Activated CD4-positive, CD25-positive, alpha-beta regulatory T cell (primary cell): ENCODE results near the gene HDAC4.

Experiments
- DNase-seq, 4 experiments: peaks; one replicate each; lab custom pipeline; 2025; lab: John Stamatoyannopoulos, UW

Gene HDAC4

GRCh38 chr2:239065537-239065936 lies 335.3 kb downstream of the HDAC4 start:
- DNase-seq = no peak

DNA sequence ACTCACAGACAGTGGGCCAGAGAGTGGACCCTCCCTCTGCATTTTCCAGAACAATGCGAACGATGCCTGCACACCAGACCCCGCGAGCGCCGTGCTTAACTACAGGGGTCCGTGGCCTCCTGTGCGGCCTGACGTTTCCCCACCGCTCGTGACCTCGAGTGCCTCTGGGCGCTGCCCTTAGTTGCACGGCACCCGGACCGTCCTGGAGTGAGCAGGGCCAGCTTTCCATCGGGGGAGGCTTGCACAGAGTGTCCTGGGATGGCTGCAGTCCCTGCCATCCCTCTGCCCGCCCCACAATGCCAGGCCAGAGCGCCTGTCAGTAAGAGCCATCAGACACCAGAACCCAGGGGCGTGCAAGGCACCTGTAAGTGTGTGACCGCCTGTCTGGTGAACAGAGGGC lies 335.9 kb downstream of the HDAC4 start:
- no peak for DNase-seq

GRCh38 chr2:239064253-239064652 lies 336.6 kb downstream of the HDAC4 start:
- no peak for DNase-seq

DNA sequence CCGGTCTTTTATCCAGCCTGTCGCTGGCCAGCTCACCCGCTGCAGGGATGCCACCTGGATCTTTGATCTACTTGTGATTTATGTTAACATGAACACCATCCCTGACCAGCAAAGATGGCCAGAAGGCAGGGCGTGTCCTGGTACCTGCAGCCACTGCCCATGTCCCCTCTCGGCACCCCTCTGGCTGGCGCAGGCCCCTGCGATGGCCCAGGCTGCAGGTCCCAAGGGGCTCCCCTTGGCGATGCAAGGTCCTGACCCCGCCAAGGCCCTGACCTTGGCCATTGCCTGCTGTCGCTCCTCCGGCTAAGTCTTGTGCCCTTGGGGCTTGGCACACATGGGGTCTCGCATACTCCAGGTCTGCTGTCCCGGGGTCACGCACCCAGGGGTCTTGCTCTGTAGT lies 338.1 kb downstream of the HDAC4 start:
- no peak for DNase-seq

DNA sequence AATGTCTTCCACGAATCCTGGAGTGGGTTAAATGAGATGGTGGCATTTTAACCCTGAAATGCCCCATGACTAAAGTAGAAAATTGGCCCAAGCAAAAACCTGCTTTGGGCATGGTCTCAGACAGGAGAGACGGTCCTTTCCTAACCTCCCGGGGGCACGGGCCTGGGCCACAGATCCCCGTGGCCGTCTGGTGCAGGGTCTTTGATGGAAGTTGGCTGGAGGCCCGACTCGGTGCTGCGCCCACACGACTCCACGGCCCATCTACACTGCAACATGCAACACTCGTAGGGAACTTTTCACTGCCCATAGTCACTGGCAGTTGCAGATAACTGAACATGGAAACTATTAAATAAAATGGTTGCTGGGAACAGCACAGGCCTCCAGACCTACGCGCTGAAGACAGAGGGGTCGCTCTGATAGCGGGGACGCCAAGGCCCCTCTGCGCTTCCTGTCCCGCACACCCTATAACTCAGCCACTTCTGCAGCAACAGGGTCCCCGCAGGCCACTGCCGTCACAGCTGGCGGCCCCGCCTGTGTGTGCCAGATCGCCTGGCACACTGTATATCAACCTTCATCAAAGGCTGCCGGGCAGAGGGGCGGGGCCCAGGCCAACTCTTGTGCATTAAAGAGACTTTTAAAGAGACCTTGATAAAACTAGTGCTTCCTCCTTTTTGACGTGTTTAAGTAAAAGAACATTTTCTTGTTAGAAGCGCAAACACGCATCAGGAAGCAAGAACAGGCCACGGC lies 338.8 kb downstream of the HDAC4 start:
- no peak for DNase-seq

DNA sequence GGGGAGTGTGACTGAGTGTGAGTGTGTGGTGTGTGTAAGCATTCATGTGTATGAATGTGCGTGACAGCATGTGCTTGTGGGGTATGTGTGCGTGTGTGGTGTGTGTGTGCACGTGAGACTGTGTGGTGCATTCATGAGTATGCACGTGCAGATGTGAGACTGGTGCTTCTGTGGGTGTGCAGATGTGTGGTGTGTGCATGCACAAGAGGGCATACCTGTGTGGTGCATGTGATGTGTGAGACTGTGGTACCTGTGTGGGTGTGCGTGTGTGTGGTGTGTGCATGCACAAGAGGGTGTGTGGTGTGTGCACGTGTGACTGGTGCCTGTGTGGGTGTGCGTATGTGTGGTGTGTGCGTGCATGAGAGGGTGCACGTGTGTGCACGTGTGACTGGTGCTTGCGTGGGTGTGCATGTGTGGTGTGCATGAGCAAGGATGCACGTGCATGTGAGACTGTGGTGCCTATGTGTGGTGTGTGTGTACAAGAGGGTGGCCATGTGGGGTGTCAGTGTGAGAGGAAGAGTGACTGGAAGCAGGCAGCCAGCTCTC lies 339.6 kb downstream of the HDAC4 start:
- no peak for DNase-seq

DNA sequence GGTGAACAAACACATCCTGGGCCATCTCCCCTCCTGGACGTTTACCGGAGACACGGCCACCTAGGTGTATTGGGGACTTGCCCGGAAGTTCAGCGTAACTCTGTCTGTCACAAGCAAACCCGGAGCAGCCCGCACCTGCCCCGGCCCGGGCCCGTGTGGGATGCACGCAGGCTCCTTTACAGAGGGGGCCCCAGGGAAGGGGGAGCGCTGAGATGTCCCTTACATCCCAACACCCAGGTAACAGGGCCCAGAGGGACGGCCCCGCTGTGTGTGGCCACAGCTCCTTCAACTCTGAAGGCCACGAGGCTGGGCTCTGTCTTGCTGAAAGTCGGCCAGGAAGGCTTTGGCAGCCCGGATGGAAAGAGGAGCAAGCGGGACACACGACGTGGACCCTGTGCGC lies 340.1 kb downstream of the HDAC4 start:
- no peak for DNase-seq

DNA sequence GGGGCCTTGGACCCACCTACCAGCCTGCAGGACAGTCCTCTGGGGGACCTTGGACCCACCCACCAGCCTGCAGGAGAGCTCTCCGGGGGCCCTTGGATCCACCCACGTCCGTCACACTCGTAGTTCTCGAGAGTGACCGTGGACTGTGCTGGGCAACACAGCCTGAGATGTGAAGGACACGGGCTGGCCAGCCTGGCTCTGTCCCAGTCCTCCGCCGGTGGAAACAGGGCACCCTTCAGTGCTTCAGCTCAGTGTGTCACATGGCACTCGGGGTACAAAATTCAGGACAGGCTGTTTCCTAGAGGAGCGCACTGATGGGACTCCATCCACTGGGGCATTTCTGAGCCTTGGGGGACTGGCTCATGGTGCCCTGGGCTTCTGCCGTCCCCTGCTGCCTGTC lies 341.0 kb downstream of the HDAC4 start:
- DNase-seq = no peak

- DNase-seq = no peak
Measured at GRCh38 chr2:239058766-239059165, 342.1 kb downstream of the HDAC4 start.

- no peak for DNase-seq
Measured at GRCh38 chr2:239057533-239057932, 343.3 kb downstream of the HDAC4 start.

DNA sequence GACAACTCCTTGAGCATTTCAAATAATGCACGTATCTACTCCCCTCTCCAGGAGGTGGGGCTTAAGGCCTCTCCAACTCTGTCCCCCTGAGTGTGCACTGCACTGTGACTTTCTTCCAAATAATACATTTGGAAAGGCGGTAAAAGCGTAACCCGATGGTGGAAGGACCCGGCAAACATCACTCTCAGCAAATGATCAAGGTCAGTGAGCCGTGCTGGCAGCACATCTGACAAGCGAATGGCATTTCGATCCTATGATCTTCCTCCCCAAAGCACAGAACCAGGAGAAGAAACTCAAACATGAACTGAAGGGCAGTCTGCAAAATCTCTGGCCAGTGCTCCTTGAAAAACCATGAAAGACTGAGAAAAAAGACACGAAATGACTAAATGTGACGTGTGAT lies 344.2 kb downstream of the HDAC4 start:
- DNase-seq = no peak

DNA sequence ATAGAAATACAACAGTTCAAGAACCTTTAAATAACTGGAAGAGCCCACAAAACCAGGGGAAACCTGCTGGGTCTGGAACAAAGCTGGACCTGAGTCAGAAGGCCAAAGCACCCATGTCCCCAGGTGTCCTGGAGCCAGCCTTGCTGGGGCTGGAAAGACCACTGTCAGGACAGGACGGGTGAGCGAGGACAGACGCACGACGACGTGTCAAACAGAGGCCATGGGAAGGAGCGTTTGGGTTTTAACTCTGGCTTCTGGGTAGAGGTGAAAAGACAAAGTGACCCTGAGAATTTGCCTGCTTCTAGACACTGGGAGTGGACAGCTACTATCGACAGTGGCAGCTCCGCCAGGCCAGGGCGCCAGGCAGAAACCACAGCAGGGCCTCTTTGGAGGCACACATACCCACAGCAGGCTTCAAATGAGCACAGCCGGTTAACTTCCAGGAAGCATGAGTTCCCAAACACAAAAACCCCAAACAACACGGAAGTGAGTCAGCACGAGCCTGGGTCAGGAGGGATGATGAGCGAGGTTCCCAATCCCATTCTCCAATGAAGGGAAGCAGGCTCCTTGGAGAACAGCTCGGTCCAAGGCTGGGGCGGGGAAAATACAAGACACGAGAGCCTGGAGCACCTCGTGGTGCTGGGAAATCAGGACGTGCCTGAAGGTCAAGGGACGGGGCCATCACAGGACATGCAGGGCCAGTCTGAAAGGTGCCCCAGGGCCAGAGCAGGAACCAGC lies 344.9 kb downstream of the HDAC4 start:
- no peak for DNase-seq

DNA sequence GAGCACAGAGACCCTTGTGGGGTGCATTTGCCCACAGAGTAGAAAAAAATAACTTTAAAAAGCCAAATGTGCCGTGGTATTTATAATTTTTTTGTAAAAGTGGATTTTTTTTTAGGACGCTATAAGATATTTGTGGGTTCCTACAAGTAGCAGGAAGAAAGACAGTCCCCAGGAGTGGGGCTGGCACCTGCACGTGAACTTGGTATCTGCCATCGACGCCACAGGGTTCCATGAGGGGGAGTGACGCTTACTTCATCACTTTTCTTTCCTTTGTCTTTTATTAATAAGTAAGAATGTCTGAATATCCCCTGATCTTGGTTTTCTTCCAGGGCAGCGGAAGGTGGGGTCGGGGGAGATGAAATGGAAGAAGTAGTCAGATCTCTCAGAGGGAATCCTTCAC lies 345.9 kb downstream of the HDAC4 start:
- no peak for DNase-seq

GRCh38 chr2:239053801-239054503 lies 346.9 kb downstream of the HDAC4 start:
- DNase-seq = no peak

DNA sequence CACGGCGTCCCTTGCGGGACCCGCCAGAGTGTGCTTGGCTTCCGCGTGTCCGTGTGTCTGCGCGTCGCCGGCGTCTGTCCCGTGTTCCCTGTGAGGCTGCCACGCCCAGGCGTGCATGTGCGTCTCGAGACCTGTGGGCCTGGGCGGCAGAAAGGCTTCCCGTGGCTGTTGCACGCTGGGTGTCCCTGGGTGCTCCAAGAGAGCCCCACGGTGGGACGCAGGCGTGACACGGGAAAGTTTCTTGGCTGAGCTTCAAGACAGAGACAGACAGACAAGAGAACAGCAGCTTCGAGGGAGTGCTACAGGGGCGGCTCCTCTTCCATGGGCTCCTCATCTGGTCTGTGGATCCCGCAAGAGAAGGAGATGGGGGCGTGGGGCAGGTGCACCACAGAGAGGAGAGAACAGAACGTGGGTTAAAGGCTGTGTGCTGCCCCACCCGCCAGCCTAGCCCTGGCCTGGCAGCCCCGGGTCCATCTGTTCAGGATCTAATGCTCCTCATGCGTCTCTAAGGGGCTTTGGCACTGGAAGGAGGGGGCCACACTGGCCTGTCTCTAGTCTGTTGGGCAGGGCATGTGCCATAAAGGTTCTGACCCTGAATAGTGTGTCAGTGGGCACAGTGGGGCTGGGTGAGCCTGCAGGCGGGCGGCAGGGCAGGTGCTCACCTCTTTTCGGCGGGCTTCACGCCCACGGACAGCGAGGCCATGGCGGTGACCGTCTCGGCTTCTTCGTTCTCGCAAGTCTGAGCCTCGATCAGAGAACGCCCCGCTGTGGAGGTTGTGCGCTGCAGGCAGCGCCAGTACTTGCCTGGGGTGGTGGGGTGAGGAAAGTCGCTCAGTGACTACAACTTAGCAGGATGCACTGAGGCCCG lies 347.8 kb downstream of the HDAC4 start:
- DNase-seq = no peak

DNA sequence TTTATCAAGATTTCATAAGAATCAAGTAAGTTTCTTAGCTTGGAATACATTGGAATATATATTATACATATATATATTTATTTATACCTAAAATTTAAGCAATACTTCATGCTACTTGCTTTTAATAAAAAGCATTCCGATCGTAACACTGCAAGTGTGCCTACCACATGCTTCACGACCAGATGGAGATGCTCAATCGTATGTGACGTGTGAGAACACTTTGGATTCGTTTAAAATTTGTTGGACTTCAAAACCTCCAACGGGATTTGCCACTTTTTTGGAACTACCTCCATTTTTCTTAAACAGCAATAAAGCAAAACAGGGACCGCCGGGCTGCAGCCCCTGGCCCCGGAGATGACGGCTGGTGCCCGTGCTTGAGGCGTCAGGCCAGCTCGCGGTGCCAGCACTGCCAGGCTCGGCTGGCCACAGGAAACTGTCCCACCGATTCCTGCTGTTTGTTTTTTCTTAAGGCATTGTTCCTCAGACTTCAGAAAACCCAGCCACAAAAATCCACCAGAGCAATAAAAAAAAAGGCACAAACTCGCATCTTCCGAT lies 348.9 kb downstream of the HDAC4 start:
- DNase-seq = no peak

DNA sequence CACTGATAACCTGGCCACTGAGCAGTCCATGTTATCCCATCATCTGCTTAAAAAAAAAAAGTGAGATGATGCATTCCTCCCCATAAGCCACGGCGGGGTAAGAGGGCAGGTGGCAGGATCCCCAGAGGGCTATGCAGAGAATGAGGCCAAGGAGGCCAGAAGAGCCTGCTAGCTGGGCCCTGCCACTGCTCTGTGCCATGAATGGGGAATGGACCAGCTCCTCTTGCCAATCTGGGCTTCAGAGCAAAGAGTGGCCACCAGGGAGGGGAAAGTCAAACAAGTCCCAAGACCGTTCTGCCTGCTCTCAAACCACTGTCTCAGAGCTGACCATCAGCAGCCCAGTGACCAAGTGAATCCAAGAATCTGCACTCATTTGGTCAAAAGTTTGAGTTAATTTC lies 350.6 kb downstream of the HDAC4 start:
- DNase-seq = no peak

DNA sequence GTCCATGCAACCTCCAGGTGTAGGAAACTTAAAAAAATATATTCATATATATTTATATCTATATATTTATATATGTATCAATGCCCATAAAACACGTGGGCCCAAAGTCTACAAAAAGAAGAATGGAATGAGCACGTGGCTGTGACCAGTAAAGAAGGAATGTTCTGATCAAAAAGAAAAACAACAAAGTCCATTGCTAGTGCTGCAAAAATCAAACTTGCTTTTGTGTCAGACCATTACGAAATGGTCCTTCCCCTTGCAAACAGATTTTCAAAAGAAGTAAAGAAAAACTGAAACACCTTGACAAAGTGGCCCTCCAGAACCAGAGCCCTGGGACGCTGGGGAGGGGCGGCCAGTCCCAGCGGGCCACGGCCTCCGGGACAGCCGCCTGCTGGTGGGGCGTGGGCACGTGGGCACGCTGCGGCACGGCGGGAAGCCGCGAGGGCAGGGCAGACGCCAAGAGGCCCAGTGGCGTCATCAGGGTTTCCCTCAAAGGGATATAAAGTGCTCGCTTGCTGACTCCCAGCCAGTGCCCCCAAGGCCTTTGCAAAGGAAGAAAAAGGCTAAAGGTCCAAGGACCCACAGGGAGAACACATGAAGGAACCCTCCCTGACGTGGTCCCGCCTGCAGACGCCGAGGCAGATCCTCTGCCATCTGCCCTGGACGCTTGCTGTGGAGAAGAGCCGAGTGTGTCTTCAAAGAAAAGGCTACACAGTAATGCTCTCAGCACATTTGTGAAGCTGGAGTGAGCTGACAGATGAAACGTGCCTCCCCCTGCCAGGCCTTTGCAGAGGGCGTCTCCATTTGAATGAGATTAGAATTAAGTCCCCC lies 351.2 kb downstream of the HDAC4 start:
- no peak for DNase-seq

DNA sequence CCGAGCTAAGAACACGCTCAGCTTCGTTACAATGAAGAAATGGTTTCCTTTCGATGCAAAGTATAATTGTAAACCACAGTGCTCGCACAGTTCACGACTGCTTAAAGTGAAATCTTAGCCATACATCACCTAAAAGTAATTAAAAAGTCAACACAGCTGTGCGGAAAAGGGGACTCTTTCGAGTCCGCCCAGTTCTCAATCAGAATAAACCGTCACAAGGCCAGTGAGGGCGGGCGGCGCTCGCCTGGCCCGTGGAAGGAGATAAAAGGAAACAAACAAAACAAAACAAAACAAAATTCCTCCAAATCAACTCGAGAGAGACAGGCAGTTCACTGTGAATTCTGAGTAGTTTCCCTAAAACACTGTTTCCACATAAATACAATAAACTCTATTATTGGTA lies 352.1 kb downstream of the HDAC4 start:
- no peak for DNase-seq

DNA sequence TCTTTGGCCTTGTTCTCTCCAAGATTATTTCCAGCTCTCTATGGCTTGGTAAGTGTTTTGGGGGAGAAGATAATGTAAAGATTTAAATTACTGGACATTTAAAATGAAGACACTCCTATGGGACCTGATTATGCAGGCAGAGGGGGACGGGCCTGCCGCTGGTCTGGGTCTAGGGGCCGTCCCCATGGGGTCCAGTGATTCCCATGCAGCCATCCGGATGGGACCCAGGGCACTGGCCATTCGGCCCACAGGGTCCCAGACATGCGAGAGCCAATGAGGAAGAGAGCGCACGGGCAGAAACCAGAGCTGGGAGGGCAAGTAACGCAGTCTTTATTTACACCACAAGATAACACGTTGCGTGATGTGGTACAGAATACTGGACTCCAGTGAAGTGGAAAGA lies 353.0 kb downstream of the HDAC4 start:
- no peak for DNase-seq

DNA sequence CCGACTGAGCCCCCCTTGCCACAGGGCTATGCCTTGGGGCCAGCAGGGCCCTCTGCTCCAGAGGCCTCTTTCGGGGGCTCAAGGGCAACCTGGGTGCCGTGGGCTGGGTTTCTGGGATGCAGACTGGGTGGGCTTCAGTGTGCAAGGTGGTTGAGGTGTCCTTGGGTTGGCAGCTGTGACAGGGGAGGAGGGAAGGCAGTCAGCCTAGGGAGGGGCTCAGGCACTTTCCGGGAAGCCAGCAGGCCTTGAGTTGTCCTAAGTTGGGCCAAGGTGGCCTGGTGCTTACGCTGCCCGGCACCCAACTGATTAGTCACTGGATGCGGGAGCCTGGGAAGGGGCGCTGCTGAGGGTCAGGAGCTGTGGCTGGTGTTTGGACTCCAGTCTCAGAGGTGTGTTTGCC lies 353.4 kb downstream of the HDAC4 start:
- no peak for DNase-seq
